BLaER1 (cell line): ENCODE measurements around the gene KCNB1.

Experiments used
- H3K27ac ChIP-seq: shearing (Covaris generic); formaldehyde crosslinking; 2 replicates; pipeline ENCODE4 v1.8.1; 2022
- H3K27me3 ChIP-seq: shearing (Covaris generic); formaldehyde crosslinking; 2 replicates; pipeline ENCODE4 v1.8.1; 2022
- H3K36me3 ChIP-seq: shearing (Covaris generic); formaldehyde crosslinking; 2 replicates; pipeline ENCODE4 v1.8.1; 2022
- H3K4me1 ChIP-seq: shearing (Covaris generic); formaldehyde crosslinking; 2 replicates; pipeline ENCODE4 v1.8.1; 2022
- H3K4me2 ChIP-seq: shearing (Covaris generic); formaldehyde crosslinking; 2 replicates; pipeline ENCODE4 v1.8.1; 2022
- H3K4me3 ChIP-seq: shearing (Covaris generic); formaldehyde crosslinking; 2 replicates; pipeline ENCODE4 v1.8.1; 2022
- H3K9ac ChIP-seq: shearing (Covaris generic); formaldehyde crosslinking; 2 replicates; pipeline ENCODE4 v1.8.1; 2022
- H3K9me3 ChIP-seq: shearing (Covaris generic); formaldehyde crosslinking; 2 replicates; pipeline ENCODE4 v1.8.1; 2022
- H4K20me1 ChIP-seq: shearing (Covaris generic); formaldehyde crosslinking; 2 replicates; pipeline ENCODE4 v1.8.1; 2022
- Cebpa-rat ChIP-seq: shearing (Covaris generic); IDR thresholded peaks from 2 replicates; pipeline ENCODE4 v1.8.1; 2022

The KCNB1 gene

GRCh38 chr20:49391404-49392245 lies 90.8 kb downstream of the KCNB1 start:
- no peaks in the 10 kb centered on the region; the same call in 1 of the 2 replicates for H3K4me1 ChIP-seq
- TF ChIP-seq Cebpa-rat, result no peak

GRCh38 chr20:49389854-49390253 lies 92.6 kb downstream of the KCNB1 start:
- H3K27ac ChIP-seq, result no peak overlapping the region

More at GRCh38 chr20:49391404-49392245, 90.8 kb downstream of the KCNB1 start:
- Histone ChIP-seq H3K27ac (no peak overlapping the region), H3K4me2 (no peak overlapping the region), H4K20me1 (no peaks in the 10 kb centered on the region), H3K27me3 (no peaks in the 10 kb centered on the region), H3K36me3 (no peaks in the 10 kb centered on the region), H3K4me3 (no peak overlapping the region), H3K9ac (no peak overlapping the region), H3K9me3 (no peaks in the 10 kb centered on the region)

GRCh38 chr20:49388744-49389143 lies 93.7 kb downstream of the KCNB1 start:
- Histone ChIP-seq H3K4me3 (no peak overlapping the region), H3K27me3 (no peaks in the 10 kb centered on the region), H3K9ac (no peak overlapping the region), H4K20me1 (no peaks in the 10 kb centered on the region), H3K27ac (no peak overlapping the region), H3K9me3 (no peaks in the 10 kb centered on the region), H3K4me2 (no peak overlapping the region), H3K4me1 (no peaks in the 10 kb centered on the region; the same call in 1 of the 2 replicates), H3K36me3 (no peaks in the 10 kb centered on the region)
- no peak for TF ChIP-seq Cebpa-rat

More at GRCh38 chr20:49389854-49390253, 92.6 kb downstream of the KCNB1 start:
- H3K27me3 ChIP-seq, result no peaks in the 10 kb centered on the region
- H3K4me1 ChIP-seq, result no peaks in the 10 kb centered on the region; the same call in 1 of the 2 replicates
- no peak overlapping the region for H3K4me2 ChIP-seq
- TF ChIP-seq Cebpa-rat, result no peak
- H4K20me1 ChIP-seq, result no peaks in the 10 kb centered on the region
- no peaks in the 10 kb centered on the region for H3K9me3 ChIP-seq
- H3K9ac ChIP-seq, result no peak overlapping the region
- no peak overlapping the region for H3K4me3 ChIP-seq
- H3K36me3 ChIP-seq, result no peaks in the 10 kb centered on the region

GRCh38 chr20:49387581-49387939 lies 94.9 kb downstream of the KCNB1 start:
- Histone ChIP-seq H3K9ac (no peak overlapping the region), H3K4me1 (no peaks in the 10 kb centered on the region; the same call in 1 of the 2 replicates), H3K27ac (no peak overlapping the region), H3K4me3 (no peak overlapping the region), H3K4me2 (no peak overlapping the region), H3K36me3 (no peaks in the 10 kb centered on the region), H3K9me3 (no peaks in the 10 kb centered on the region), H4K20me1 (no peaks in the 10 kb centered on the region), H3K27me3 (no peaks in the 10 kb centered on the region)
- TF ChIP-seq Cebpa-rat, result no peak

- Histone ChIP-seq H3K36me3 (no peaks in the 10 kb centered on the region), H3K27me3 (no peaks in the 10 kb centered on the region), H3K9ac (no peak overlapping the region), H3K4me1 (no peaks in the 10 kb centered on the region; the same call in 1 of the 2 replicates), H4K20me1 (no peaks in the 10 kb centered on the region), H3K9me3 (no peaks in the 10 kb centered on the region), H3K27ac (no peak overlapping the region), H3K4me3 (no peak overlapping the region), H3K4me2 (no peak overlapping the region)
- TF ChIP-seq Cebpa-rat, result no peak
These were observed 95.5 kb downstream of the KCNB1 start for GRCh38 chr20:49386848-49387580.

GRCh38 chr20:49385465-49385864 lies 97.0 kb downstream of the KCNB1 start:
- no peak for TF ChIP-seq Cebpa-rat
- H3K9ac ChIP-seq, result no peak overlapping the region
- no peak overlapping the region for H3K4me2 ChIP-seq
- H3K4me1 ChIP-seq, result no peaks in the 10 kb centered on the region; the same call in 1 of the 2 replicates
- no peak overlapping the region for H3K27ac ChIP-seq
- no peak overlapping the region for H3K4me3 ChIP-seq
- no peaks in the 10 kb centered on the region for H3K36me3 ChIP-seq
- no peaks in the 10 kb centered on the region for H3K27me3 ChIP-seq
- H4K20me1 ChIP-seq, result no peaks in the 10 kb centered on the region
- H3K9me3 ChIP-seq, result no peaks in the 10 kb centered on the region

- Histone ChIP-seq H3K36me3 (no peaks in the 10 kb centered on the region), H3K4me1 (no peaks in the 10 kb centered on the region; the same call in 1 of the 2 replicates), H3K4me3 (no peak overlapping the region), H4K20me1 (no peaks in the 10 kb centered on the region), H3K27ac (no peak overlapping the region), H3K27me3 (no peaks in the 10 kb centered on the region), H3K4me2 (no peak overlapping the region), H3K9me3 (no peaks in the 10 kb centered on the region), H3K9ac (no peak overlapping the region)
- TF ChIP-seq Cebpa-rat, result no peak
These were observed 97.7 kb downstream of the KCNB1 start for GRCh38 chr20:49384437-49385434.

- no peak for TF ChIP-seq Cebpa-rat
- Histone ChIP-seq H3K4me1 (no peaks in the 10 kb centered on the region), H3K27ac (no peak overlapping the region), H3K9ac (no peak overlapping the region), H3K9me3 (no peaks in the 10 kb centered on the region), H3K36me3 (no peaks in the 10 kb centered on the region), H3K4me2 (no peak overlapping the region), H3K27me3 (no peaks in the 10 kb centered on the region), H4K20me1 (no peaks in the 10 kb centered on the region), H3K4me3 (no peak overlapping the region)
These were observed 100.6 kb downstream of the KCNB1 start for GRCh38 chr20:49381558-49382493.
